OCI-LY3 (cell line): ENCODE data around the gene MRPS18A.

Source experiments
- CTCF ChIP-seq: fragments of 200-600, 300-600 bp; sonication (generic); IDR thresholded peaks from 2 replicates; pipeline ENCODE4 v1.5.1; 2014; ENCODE audit warnings: antibody characterized with exemption, low read length, low read depth
- EZH2phosphoT487 ChIP-seq: fragments of 200-600 bp; shearing (Covaris generic); IDR thresholded peaks from 2 replicates; pipeline ENCODE4 v1.6.1; 2018; ENCODE audit warnings: antibody characterized with exemption, mixed run types, low read depth

GRCh38 chr6:43723737-43724295 is 36.2 kb upstream of the MRPS18A start:
- TF ChIP-seq CTCF (peak; percentile 86), EZH2phosphoT487 (no peak)
